ENCODE results near the gene ARHGEF7. TPM values are rescaled to one million over a fixed set of nuclear protein-coding genes. Genes with fewer than 3 reads are reported as not detected.

Gene ARHGEF7
- total RNA-seq, 1 donor, result 52.2 TPM

GRCh38 chr13:111122631-111123030 is 7.5 kb downstream of the ARHGEF7 start:
- no peak overlapping the region for H3K4me3 ChIP-seq (ENCODE audit: low read depth, low read length)
- TF ChIP-seq CTCF (IDR thresholded peaks at IDR 0.05; ENCODE audit: insufficient read depth, low read depth, low read length), result no peak
- DNase-seq (ENCODE audit: low read depth), result no peak

GRCh38 chr13:111123221-111123620 is 8.1 kb downstream of the ARHGEF7 start:
- DNase-seq (ENCODE audit: low read depth), result no peak
- TF ChIP-seq CTCF (IDR thresholded peaks at IDR 0.05; ENCODE audit: insufficient read depth, low read depth, low read length), result no peak
- no peak overlapping the region for H3K4me3 ChIP-seq (ENCODE audit: low read depth, low read length)

GRCh38 chr13:111123649-111124048 is 8.5 kb downstream of the ARHGEF7 start:
- no peak for DNase-seq (ENCODE audit: low read depth)
- TF ChIP-seq CTCF (IDR thresholded peaks at IDR 0.05; ENCODE audit: insufficient read depth, low read depth, low read length), result no peak
- H3K4me3 ChIP-seq (ENCODE audit: low read depth, low read length), result no peak overlapping the region

GRCh38 chr13:111126509-111126908 is 11.4 kb downstream of the ARHGEF7 start:
- H3K4me3 ChIP-seq (ENCODE audit: low read depth, low read length), result no peak overlapping the region
- no peak for TF ChIP-seq CTCF (IDR thresholded peaks at IDR 0.05; ENCODE audit: insufficient read depth, low read depth, low read length)
- DNase-seq (ENCODE audit: low read depth), result no peak

GRCh38 chr13:111129465-111130115 is 14.5 kb downstream of the ARHGEF7 start:
- H3K4me3 ChIP-seq (ENCODE audit: low read depth, low read length), result no peak overlapping the region
- DNase-seq (ENCODE audit: low read depth), result no peak
- no peak for TF ChIP-seq CTCF (IDR thresholded peaks at IDR 0.05; ENCODE audit: insufficient read depth, low read depth, low read length)

- DNase-seq (ENCODE audit: low read depth), result no peak
- no peak overlapping the region for H3K4me3 ChIP-seq (ENCODE audit: low read depth, low read length)
- TF ChIP-seq CTCF (IDR thresholded peaks at IDR 0.05; ENCODE audit: insufficient read depth, low read depth, low read length), result no peak
Observed at GRCh38 chr13:111130116-111130508, 15.0 kb downstream of the ARHGEF7 start.

- TF ChIP-seq CTCF (IDR thresholded peaks at IDR 0.05; ENCODE audit: insufficient read depth, low read depth, low read length), result no peak
- DNase-seq (ENCODE audit: low read depth), result no peak
- no peak overlapping the region for H3K4me3 ChIP-seq (ENCODE audit: low read depth, low read length)
Observed at GRCh38 chr13:111131048-111131447, 15.9 kb downstream of the ARHGEF7 start.
